HFF-Myc (cell line): Measurements from ENCODE around the gene CDH13.

Source experiments
- DNase-seq: peaks from one replicate; pipeline ENCODE4 v3.0.0-alpha.2; 2011; ENCODE audit warnings: low read depth; ENCODE audit errors: extremely low read depth
- H3K4me3 ChIP-seq: replicated peaks from 2 replicates; pipeline ENCODE4 v1.5.1; 2011; ENCODE audit warnings: low read depth, mild to moderate bottlenecking, control low read depth, low read length
- TF ChIP-seq, protein P1 (sequence below): IDR thresholded peaks from 2 replicates; pipeline ENCODE4 v1.5.1; 2012; ENCODE audit warnings: mild to moderate bottlenecking, low read depth, low read length, control low read depth; ENCODE audit errors: missing control alignments

The CDH13 gene

DNA sequence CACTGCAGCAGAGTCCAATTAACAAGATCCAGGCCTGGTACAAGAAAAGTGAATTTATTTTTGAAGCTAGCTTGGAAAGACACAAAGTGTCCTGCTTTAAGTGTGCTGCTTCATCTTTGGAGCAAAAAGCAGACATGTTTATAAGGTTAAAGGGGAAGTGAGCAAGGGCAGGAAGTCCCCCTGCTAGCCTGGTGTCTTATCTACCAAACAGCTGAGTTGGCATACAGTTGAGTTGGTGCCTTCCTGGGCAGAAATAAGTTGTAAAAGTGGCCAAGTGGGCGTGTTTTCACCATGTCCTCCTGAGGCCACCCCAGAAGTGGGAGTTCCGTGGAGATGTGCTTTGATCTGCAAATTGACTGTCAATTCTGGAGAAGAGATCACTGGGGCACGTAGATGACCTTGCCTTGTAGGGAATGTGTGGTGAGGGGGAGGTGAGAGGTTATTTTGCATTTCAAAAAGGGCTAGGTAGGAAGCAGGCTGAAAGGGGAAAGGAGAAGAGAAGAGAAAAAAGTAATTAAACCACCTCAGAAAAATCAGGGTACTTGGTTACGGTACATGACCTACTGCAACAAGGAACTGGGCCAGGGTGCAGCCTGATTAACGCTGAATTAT lies 1142.7 kb downstream of the CDH13 start:
- no peak for DNase-seq
- no peak overlapping the region for H3K4me3 ChIP-seq
- TF ChIP-seq, protein P1, sequence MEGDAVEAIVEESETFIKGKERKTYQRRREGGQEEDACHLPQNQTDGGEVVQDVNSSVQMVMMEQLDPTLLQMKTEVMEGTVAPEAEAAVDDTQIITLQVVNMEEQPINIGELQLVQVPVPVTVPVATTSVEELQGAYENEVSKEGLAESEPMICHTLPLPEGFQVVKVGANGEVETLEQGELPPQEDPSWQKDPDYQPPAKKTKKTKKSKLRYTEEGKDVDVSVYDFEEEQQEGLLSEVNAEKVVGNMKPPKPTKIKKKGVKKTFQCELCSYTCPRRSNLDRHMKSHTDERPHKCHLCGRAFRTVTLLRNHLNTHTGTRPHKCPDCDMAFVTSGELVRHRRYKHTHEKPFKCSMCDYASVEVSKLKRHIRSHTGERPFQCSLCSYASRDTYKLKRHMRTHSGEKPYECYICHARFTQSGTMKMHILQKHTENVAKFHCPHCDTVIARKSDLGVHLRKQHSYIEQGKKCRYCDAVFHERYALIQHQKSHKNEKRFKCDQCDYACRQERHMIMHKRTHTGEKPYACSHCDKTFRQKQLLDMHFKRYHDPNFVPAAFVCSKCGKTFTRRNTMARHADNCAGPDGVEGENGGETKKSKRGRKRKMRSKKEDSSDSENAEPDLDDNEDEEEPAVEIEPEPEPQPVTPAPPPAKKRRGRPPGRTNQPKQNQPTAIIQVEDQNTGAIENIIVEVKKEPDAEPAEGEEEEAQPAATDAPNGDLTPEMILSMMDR = no peak

DNA sequence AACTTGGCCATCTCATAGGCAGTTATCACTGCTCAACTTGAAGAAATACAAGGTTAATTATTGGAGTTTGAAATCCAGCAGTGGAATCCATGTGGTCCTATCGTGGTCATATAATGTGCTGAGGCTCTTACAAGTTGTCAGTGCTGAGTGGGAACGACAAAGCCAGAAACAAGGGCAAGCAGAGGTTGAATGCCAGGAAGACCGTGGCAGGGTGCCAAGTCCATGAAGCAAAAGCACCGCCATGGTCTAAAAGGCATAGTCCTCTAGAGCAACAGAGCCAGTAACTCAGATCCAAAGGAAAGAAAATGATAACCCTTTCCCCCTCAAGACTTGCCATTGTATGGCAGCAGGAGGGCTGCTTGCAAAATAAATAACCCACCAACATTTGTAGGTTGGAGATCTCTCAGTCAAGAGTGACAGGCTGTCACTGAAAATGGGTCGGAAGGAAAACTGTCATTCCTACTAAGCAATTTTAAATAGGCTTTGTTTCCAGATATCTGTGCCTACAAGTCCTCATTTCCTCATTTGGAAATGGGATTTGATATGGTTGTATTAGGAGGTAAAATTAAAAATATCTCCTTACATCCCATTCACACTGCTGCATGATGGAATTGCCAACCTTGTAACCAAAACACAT lies 1144.7 kb downstream of the CDH13 start:
- TF ChIP-seq, protein P1 = no peak
- no peak overlapping the region for H3K4me3 ChIP-seq
- no peak for DNase-seq

DNA sequence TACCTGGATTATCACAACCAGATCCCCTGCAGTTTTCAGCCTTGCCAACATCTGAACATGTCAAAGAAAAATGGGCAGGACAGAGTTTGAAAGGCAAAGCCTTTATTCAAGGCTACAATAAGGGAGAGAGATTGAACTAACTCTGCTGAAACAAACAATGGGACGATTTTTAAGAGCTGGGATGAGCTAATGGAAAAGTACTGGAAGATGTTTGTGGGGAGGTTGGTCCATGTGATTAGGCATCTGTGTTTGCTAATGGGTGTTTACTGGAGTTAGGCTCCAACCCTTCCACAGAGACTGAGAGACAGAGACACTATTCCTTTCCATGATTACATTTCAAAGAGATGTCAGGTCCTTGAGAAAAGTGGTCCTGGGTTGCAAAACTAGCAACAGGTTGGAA lies 1146.0 kb downstream of the CDH13 start:
- TF ChIP-seq, protein P1 = no peak
- H3K4me3 ChIP-seq = no peak overlapping the region
- DNase-seq = no peak

DNA sequence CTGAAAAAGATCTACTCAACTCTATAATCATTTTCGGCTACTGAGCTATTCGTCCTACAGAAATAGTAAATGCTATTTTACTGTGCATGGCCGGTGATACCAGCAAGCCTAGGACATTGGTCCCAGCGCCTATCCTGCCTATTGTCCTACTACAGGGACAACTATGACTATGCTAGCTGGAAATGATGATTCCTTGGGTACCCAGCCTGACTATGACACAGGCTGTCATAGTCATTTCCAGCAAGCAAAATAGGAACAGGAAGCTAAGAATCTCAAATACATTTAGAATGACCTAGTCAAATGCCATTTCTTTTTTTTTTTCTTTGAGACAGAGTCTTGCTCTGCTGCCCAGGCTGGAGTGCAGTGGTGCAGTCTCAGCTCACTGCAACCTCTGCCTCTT lies 1147.3 kb downstream of the CDH13 start:
- DNase-seq = no peak
- no peak overlapping the region for H3K4me3 ChIP-seq
- TF ChIP-seq, protein P1 = no peak

DNA sequence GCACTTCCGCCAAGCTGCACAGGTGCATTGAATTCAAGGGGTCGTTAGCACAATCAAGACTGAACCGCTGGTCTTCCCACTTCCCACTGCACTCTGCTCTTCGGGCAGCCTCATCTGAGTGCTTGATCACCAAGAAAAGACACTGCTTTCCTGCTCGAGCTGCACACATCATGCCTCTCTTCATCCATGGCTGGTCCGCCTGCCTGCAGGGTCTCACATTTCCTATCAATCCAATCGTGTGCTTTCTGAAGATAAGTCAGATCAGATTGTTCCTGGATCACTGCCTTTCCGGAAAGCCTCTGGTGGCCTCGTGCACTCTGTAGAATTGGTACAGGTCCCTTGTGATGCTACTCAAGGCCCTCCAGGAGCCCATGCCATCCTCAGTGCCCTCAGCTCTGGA lies 1150.2 kb downstream of the CDH13 start:
- no peak for DNase-seq
- no peak overlapping the region for H3K4me3 ChIP-seq
- TF ChIP-seq, protein P1 = no peak

DNA sequence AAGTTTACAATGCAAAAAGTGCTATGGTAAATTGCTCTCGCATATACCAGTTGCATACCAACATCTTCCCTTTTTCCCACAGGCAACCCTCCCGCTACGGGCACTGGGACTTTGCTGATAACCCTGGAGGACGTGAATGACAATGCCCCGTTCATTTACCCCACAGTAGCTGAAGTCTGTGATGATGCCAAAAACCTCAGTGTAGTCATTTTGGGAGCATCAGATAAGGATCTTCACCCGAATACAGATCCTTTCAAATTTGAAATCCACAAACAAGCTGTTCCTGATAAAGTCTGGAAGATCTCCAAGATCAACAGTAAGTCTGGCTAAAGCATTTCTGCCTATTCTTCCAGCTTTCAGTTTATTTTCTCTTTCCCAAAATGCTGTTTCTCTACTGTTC lies 1153.1 kb downstream of the CDH13 start:
- no peak for DNase-seq
- TF ChIP-seq, protein P1 = no peak
- no peak overlapping the region for H3K4me3 ChIP-seq
